HepG2 (cell line): ENCODE data around the gene CNEP1R1. TPM values are rescaled to one million over a fixed set of nuclear protein-coding genes. Genes with fewer than 3 reads are reported as not detected.
A peak's percentile ranks its signal among the peaks of the same experiment; 100 is the strongest.

Experiments
- ATRX ChIP-seq: sonication (generic); formaldehyde crosslinking; IDR thresholded peaks from 2 replicates; pipeline ENCODE4 v1.4.0; 2020; ENCODE audit warnings: missing genetic modification reagents, borderline replicate concordance
- CREM ChIP-seq, 2 experiments: sonication (generic) in 1 of 2; formaldehyde crosslinking in 1 of 2; IDR thresholded peaks; 2 replicates each; pipeline versions ENCODE4 v1.4.0 to v1.6.1; 2016 to 2020; ENCODE audit warnings: antibody characterized with exemption in 1 of 2, mild to moderate bottlenecking in 1 of 2, missing genetic modification reagents in 1 of 2
- ETS1 ChIP-seq: sonication (generic); formaldehyde crosslinking; IDR thresholded peaks from 2 replicates; pipeline ENCODE4 v1.4.0; 2020; ENCODE audit warnings: missing genetic modification reagents
- FOXO1 ChIP-seq: sonication (generic); formaldehyde crosslinking; IDR thresholded peaks from 2 replicates; pipeline ENCODE4 v1.4.0; 2020; ENCODE audit warnings: missing genetic modification reagents
- IRX3 ChIP-seq: sonication (generic); formaldehyde crosslinking; IDR thresholded peaks from 2 replicates; pipeline ENCODE4 v1.8.1; 2023; ENCODE audit warnings: mild to moderate bottlenecking, low read depth, missing genetic modification reagents, borderline replicate concordance
- JUN ChIP-seq: sonication (generic); formaldehyde crosslinking; IDR thresholded peaks from 2 replicates; pipeline ENCODE4 v1.4.0; 2020; ENCODE audit warnings: mild to moderate bottlenecking, missing genetic modification reagents
- KDM4B ChIP-seq: sonication (generic); formaldehyde crosslinking; IDR thresholded peaks from 2 replicates; pipeline ENCODE4 v1.4.0; 2020; ENCODE audit warnings: missing genetic modification reagents
- MAF1 ChIP-seq: sonication (generic); formaldehyde crosslinking; IDR thresholded peaks from 2 replicates; pipeline ENCODE4 v1.5.0; 2020; ENCODE audit warnings: missing genetic modification reagents, borderline replicate concordance
- NBN ChIP-seq: fragments of 450-650 bp; conservative IDR thresholded peaks from 2 replicates; pipeline ENCODE4 v1.6.1; 2017
- NFKB2 ChIP-seq: sonication (generic); formaldehyde crosslinking; IDR thresholded peaks from 2 replicates; pipeline ENCODE4 v1.4.0; 2020; ENCODE audit warnings: missing genetic modification reagents, borderline replicate concordance
- TAF15 ChIP-seq: fragments of 200-400 bp; formaldehyde crosslinking; IDR thresholded peaks from one replicate; pipeline ENCODE4 v1.6.1; 2018; ENCODE audit warnings: mild to moderate bottlenecking, low read depth, low read length; ENCODE audit not compliant: poor library complexity, severe bottlenecking
- TCF12 ChIP-seq, 2 experiments: fragments of 450-650 bp in 1 of 2; sonication (generic) in 1 of 2; formaldehyde crosslinking in 1 of 2; IDR thresholded peaks; 2 replicates each; pipeline versions ENCODE4 v1.6.1 to v1.8.0; 2017 to 2022; ENCODE audit warnings: antibody characterized with exemption in 1 of 2, mild to moderate bottlenecking in 1 of 2, missing genetic modification reagents in 1 of 2, moderate library complexity in 1 of 2
- ZKSCAN5 ChIP-seq: sonication (generic); formaldehyde crosslinking; IDR thresholded peaks from 2 replicates; pipeline ENCODE4 v1.5.1; 2020; ENCODE audit warnings: mild to moderate bottlenecking, missing genetic modification reagents
- ZKSCAN8 ChIP-seq: IDR thresholded peaks from 2 replicates; pipeline ENCODE4 v1.6.1; 2016; ENCODE audit warnings: borderline replicate concordance, missing genetic modification reagents, missing compliant biosample characterization
- ZNF24 ChIP-seq: fragments of 450-650 bp; IDR thresholded peaks from 2 replicates; pipeline ENCODE4 v1.6.1; 2017; ENCODE audit warnings: antibody characterized with exemption, mild to moderate bottlenecking
- ZNF607 ChIP-seq: sonication (generic); formaldehyde crosslinking; IDR thresholded peaks from 2 replicates; pipeline ENCODE4 v1.5.1; 2020; ENCODE audit warnings: missing genetic modification reagents, mild to moderate bottlenecking, borderline replicate concordance
- ZNF746 ChIP-seq: sonication (generic); formaldehyde crosslinking; IDR thresholded peaks from 2 replicates; pipeline ENCODE4 v1.8.0; 2022; ENCODE audit warnings: mild to moderate bottlenecking, missing genetic modification reagents
- ZNF766 ChIP-seq: sonication (generic); formaldehyde crosslinking; IDR thresholded peaks from 2 replicates; pipeline ENCODE4 v1.5.0; 2020; ENCODE audit warnings: missing genetic modification reagents, borderline replicate concordance
- polyA plus RNA-seq, 8 experiments: library from polyadenylated mRNA; depleted of rRNA in 3 of 8; stranded (reverse) in 7 of 8; unstranded in 1 of 8; fragments of >200 nt; fragmentation: Illumina TruSeq in 4 of 8; extraction: Trizol in 4 of 8; gene quantifications; 2 replicates each; pipeline versions ENCODE4 v1.2.1 to v1.2.3, GENCODE V29; 2011 to 2016; ENCODE audit warnings: low read depth in 4 of 8, missing spikeins in 1 of 8, mixed read lengths in 1 of 8; ENCODE audit not compliant: insufficient read depth in 1 of 8
- total RNA-seq, 5 experiments: library from RNA; depleted of rRNA; stranded (reverse); fragments of >200 nt; fragmentation: Illumina TruSeq; extraction: Trizol; gene quantifications; 2 replicates each; pipeline ENCODE4 v1.2.3, GENCODE V29; 2016; ENCODE audit warnings: low read depth in 1 of 5
- TF ChIP-seq, protein P1 (sequence below): sonication (generic); formaldehyde crosslinking; IDR thresholded peaks from 2 replicates; pipeline ENCODE4 v1.4.0; 2020; ENCODE audit warnings: mild to moderate bottlenecking, low read depth, missing genetic modification reagents
- TF ChIP-seq, protein P2 (sequence below): sonication (generic); formaldehyde crosslinking; IDR thresholded peaks from 2 replicates; pipeline ENCODE4 v1.4.0; 2020; ENCODE audit warnings: missing genetic modification reagents, borderline replicate concordance
- TF ChIP-seq, protein P3 (sequence below): sonication (generic); formaldehyde crosslinking; IDR thresholded peaks from 2 replicates; pipeline ENCODE4 v1.8.1; 2023; ENCODE audit warnings: missing genetic modification reagents, mild to moderate bottlenecking, borderline replicate concordance

The CNEP1R1 gene
- total and polyA plus RNA-seq, 2 of the 13 experiments (the other 11 are each of a cell fraction or from before 2014, with no cell fraction given), result 23.6 to 26.8 TPM

DNA sequence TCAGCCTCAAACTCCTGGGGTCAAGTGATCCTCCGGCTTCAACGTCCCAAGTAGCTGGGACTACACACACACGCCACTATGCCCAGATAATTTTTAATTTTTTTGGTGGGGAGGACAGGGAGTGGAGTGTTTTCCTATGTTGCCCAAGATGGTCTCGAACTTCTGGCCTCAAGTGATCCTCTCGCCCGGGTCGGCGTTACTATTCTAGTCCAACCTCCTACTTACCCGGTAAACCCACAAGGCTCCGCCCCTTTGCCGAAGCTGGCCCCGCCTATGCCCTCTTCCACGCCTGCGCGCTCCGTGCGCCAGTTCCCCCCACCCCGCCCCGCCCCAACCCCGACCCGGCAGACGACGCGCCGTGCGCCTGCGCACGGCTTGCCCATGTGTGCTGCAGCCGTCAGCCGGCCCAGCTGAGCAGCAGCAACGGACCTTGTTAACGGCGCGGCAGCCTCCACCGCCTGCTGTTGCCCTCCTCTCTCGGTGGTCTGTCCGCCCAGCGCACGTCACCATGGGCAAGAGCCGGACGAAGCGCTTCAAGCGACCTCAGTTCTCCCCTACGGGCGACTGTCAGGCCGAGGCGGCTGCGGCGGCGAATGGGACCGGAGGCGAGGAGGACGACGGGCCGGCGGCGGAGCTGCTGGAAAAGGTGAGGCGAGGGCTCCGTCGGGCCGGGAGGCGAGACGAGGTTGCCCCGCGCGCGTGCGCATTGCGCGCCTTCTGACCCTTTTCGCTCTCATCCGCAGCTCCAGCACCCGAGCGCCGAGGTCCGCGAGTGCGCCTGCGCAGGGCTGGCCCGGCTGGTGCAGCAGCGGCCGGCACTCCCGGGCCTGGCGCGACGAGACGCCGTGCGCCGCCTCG is 40.8 kb downstream of the CNEP1R1 start, which contains the start of gene HEATR3 (continued):
- TF ChIP-seq ZKSCAN5 (CRISPR knock-in tag), result 0 out of 2 replicates have a peak, but pooled peaks have one; percentile 40
- TF ChIP-seq IRX3 (CRISPR knock-in tag), result peak; percentile 33; the same call in 1 of the 2 replicates
- no peak for TF ChIP-seq CREM (IDR thresholded peaks at IDR 0.05)
- TF ChIP-seq CREM (CRISPR knock-in tag; IDR thresholded peaks at IDR 0.05), result no peak
- TF ChIP-seq, protein P1, sequence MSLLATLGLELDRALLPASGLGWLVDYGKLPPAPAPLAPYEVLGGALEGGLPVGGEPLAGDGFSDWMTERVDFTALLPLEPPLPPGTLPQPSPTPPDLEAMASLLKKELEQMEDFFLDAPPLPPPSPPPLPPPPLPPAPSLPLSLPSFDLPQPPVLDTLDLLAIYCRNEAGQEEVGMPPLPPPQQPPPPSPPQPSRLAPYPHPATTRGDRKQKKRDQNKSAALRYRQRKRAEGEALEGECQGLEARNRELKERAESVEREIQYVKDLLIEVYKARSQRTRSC (CRISPR knock-in tag), result no peak
- TF ChIP-seq ZKSCAN8 (CRISPR knock-in tag), result peak; percentile 32
- TF ChIP-seq ZNF24, result peak; percentile 72; the same call in 1 of the 2 replicates
- no peak; the same call in 1 of the 2 replicates for TF ChIP-seq ZNF607 (CRISPR knock-in tag)
- TF ChIP-seq, protein P2, sequence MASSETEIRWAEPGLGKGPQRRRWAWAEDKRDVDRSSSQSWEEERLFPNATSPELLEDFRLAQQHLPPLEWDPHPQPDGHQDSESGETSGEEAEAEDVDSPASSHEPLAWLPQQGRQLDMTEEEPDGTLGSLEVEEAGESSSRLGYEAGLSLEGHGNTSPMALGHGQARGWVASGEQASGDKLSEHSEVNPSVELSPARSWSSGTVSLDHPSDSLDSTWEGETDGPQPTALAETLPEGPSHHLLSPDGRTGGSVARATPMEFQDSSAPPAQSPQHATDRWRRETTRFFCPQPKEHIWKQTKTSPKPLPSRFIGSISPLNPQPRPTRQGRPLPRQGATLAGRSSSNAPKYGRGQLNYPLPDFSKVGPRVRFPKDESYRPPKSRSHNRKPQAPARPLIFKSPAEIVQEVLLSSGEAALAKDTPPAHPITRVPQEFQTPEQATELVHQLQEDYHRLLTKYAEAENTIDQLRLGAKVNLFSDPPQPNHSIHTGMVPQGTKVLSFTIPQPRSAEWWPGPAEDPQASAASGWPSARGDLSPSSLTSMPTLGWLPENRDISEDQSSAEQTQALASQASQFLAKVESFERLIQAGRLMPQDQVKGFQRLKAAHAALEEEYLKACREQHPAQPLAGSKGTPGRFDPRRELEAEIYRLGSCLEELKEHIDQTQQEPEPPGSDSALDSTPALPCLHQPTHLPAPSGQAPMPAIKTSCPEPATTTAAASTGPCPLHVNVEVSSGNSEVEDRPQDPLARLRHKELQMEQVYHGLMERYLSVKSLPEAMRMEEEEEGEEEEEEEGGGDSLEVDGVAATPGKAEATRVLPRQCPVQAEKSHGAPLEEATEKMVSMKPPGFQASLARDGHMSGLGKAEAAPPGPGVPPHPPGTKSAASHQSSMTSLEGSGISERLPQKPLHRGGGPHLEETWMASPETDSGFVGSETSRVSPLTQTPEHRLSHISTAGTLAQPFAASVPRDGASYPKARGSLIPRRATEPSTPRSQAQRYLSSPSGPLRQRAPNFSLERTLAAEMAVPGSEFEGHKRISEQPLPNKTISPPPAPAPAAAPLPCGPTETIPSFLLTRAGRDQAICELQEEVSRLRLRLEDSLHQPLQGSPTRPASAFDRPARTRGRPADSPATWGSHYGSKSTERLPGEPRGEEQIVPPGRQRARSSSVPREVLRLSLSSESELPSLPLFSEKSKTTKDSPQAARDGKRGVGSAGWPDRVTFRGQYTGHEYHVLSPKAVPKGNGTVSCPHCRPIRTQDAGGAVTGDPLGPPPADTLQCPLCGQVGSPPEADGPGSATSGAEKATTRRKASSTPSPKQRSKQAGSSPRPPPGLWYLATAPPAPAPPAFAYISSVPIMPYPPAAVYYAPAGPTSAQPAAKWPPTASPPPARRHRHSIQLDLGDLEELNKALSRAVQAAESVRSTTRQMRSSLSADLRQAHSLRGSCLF (CRISPR knock-in tag), result no peak
- TF ChIP-seq MAF1 (CRISPR knock-in tag), result peak; percentile 91
- peak; percentile 72 for TF ChIP-seq NFKB2
- no peak for TF ChIP-seq ETS1
- TF ChIP-seq ZNF746 (CRISPR knock-in tag), result peak; percentile 67; the same call in 1 of the 2 replicates
- TF ChIP-seq ZNF766 (CRISPR knock-in tag), result no peak; the same call in 1 of the 2 replicates
- TF ChIP-seq NBN, result no peak
- TF ChIP-seq FOXO1 (CRISPR knock-in tag), result no peak; the same call in 1 of the 2 replicates
- TF ChIP-seq JUN (CRISPR knock-in tag), result no peak; the same call in 1 of the 2 replicates
- TF ChIP-seq KDM4B (CRISPR knock-in tag), result peak; percentile 88
- TF ChIP-seq TAF15, result no peak
- no peak for TF ChIP-seq ATRX
- no peak for TF ChIP-seq TCF12 (IDR thresholded peaks at IDR 0.05)
- peak; percentile 65 for TF ChIP-seq TCF12 (CRISPR knock-in tag; IDR thresholded peaks at IDR 0.05)
- TF ChIP-seq, protein P3, sequence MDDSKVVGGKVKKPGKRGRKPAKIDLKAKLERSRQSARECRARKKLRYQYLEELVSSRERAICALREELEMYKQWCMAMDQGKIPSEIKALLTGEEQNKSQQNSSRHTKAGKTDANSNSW (CRISPR knock-in tag), result peak; percentile 37; the same call in 1 of the 2 replicates
